Measurements from ENCODE around the gene TIGD1.
A peak's percentile ranks its signal among the peaks of the same experiment; 100 is the strongest.
"Not testable (repeated sequence)": the region's sequence is repeated elsewhere in the genome, so short reads cannot be mapped to it uniquely, and the experiment has no call there.

TIGD1 gene

GRCh38 chr2:232539298-232540231 is 10.8 kb downstream of the TIGD1 start, which contains the start of gene CHRNG:
Gene CHRNG, plus strand, starts transcription at chr2:232539692. Its CDS starts 56 bp downstream, at chr2:232539748.
- DNase-seq (ENCODE audit: low spot score): no peak

- no peak for DNase-seq (ENCODE audit: low spot score)
Measured at GRCh38 chr2:232538671-232539070, 11.7 kb downstream of the TIGD1 start.

- no peak for DNase-seq (ENCODE audit: low spot score)
Measured at GRCh38 chr2:232537499-232537898, 12.9 kb downstream of the TIGD1 start.

GRCh38 chr2:232537079-232537478 is 13.3 kb downstream of the TIGD1 start:
- DNase-seq (ENCODE audit: low spot score): peak; percentile 41

- DNase-seq (ENCODE audit: low spot score): no peak
Measured at GRCh38 chr2:232535761-232536530, 14.4 kb downstream of the TIGD1 start.

- no peak for DNase-seq (ENCODE audit: low spot score)
Measured at GRCh38 chr2:232534940-232535651, 15.3 kb downstream of the TIGD1 start.

GRCh38 chr2:232533944-232534710 is 16.2 kb downstream of the TIGD1 start:
- DNase-seq (ENCODE audit: low spot score): no peak

GRCh38 chr2:232532821-232533220 is 17.5 kb downstream of the TIGD1 start:
- not testable (repeated sequence) for DNase-seq (ENCODE audit: low spot score)

GRCh38 chr2:232532419-232532818 is 17.9 kb downstream of the TIGD1 start:
- DNase-seq (ENCODE audit: low spot score): no peak

GRCh38 chr2:232530626-232531260 is 19.6 kb downstream of the TIGD1 start:
- DNase-seq (ENCODE audit: low spot score): no peak

GRCh38 chr2:232529806-232530547 is 20.4 kb downstream of the TIGD1 start:
- DNase-seq (ENCODE audit: low spot score): no peak

GRCh38 chr2:232528746-232529460 is 21.5 kb downstream of the TIGD1 start:
- DNase-seq (ENCODE audit: low spot score): no peak

GRCh38 chr2:232527905-232528470 is 22.4 kb downstream of the TIGD1 start:
- DNase-seq (ENCODE audit: low spot score): no peak

GRCh38 chr2:232526372-232526941 is 23.9 kb downstream of the TIGD1 start:
- no peak for DNase-seq (ENCODE audit: low spot score)

- no peak for DNase-seq (ENCODE audit: low spot score)
Measured at GRCh38 chr2:232525791-232526371, 24.5 kb downstream of the TIGD1 start, which contains the start of gene CHRND. Gene CHRND, plus strand, starts transcription at chr2:232526160. Its CDS starts 56 bp downstream, at chr2:232526216.

- DNase-seq (ENCODE audit: low spot score): no peak
Measured at GRCh38 chr2:232525199-232525598, 25.2 kb downstream of the TIGD1 start.

- no peak for DNase-seq (ENCODE audit: low spot score)
Measured at GRCh38 chr2:232524771-232525170, 25.6 kb downstream of the TIGD1 start.

Measured in germinal center (tissue), 1 donor.